ENCODE data around the gene SMARCD2. TPM values are rescaled to one million over a fixed set of nuclear protein-coding genes. Genes with fewer than 3 reads are reported as not detected.

SMARCD2 gene
- total and polyA plus RNA-seq, 2 donors (not counting 1 experiment from before 2014, with no cell fraction given), result 51.1 to 87.0 TPM

- Histone ChIP-seq H3K4me1 (ENCODE audit: control insufficient read depth, extremely low read depth, insufficient read depth, low read length) (peaks cover 17% of the 10 kb centered on the region), H3K27ac (ENCODE audit: insufficient read depth, low read length) (peak overlapping the region; percentile 6), H3K9me3 (ENCODE audit: control insufficient read depth, insufficient read depth, low read depth, low read length) (no peaks in the 10 kb centered on the region), H3K9ac (ENCODE audit: insufficient read depth, low read length) (no peak overlapping the region), H3K4me2 (ENCODE audit: extremely low read depth, insufficient read depth, low read length) (peak overlapping the region; percentile 58), H4K20me1 (ENCODE audit: control insufficient read depth, extremely low read depth, insufficient read depth, low read length) (no peaks in the 10 kb centered on the region), H2AFZ (ENCODE audit: low read length) (no peak overlapping the region), H3K36me3 (ENCODE audit: control insufficient read depth, insufficient read depth, low read length) (peaks cover 13% of the 10 kb centered on the region), H3K27me3 (ENCODE audit: control insufficient read depth, insufficient read depth, low read length) (no peaks in the 10 kb centered on the region), H3K4me3 (replicated peaks in 1 of 4; ENCODE audit: control extremely low read depth in 1 of 4, insufficient read depth in 1 of 4, low read depth in 3 of 4, low read length in 4 of 4) (peak overlapping the region in 3 of 4 experiments; percentile 15 to 40 (median 32)), H3K79me2 (ENCODE audit: control insufficient read depth, insufficient read depth, low read length) (peaks cover 49% of the 10 kb centered on the region)
- DNase-seq (ENCODE audit: low read depth in 2 of 2), result peak in 1 of 2 donors; percentile 96
- TF ChIP-seq EZH2 (IDR thresholded peaks at IDR 0.05; ENCODE audit: low read length, missing control alignments) (no peak), CTCF (conservative IDR thresholded peaks at IDR 0.05 in 1 of 2, IDR thresholded peaks at IDR 0.05 in 1 of 2; ENCODE audit: low read depth in 1 of 2, low read length in 2 of 2) (no peak)
These were observed 3.8 kb downstream of the SMARCD2 start for GRCh38 chr17:63838631-63839171.

GRCh38 chr17:63837962-63838600 lies 4.4 kb downstream of the SMARCD2 start:
- H3K27ac ChIP-seq (ENCODE audit: insufficient read depth, low read length), result peak overlapping the region; percentile 6

More at GRCh38 chr17:63837962-63838600, 4.4 kb downstream of the SMARCD2 start:
- H3K4me2 ChIP-seq (ENCODE audit: extremely low read depth, insufficient read depth, low read length), result peak overlapping the region; percentile 58
- H3K9ac ChIP-seq (ENCODE audit: insufficient read depth, low read length), result no peak overlapping the region
- H3K4me3 ChIP-seq (replicated peaks in 1 of 4; ENCODE audit: control extremely low read depth in 1 of 4, insufficient read depth in 1 of 4, low read depth in 3 of 4, low read length in 4 of 4), result peak overlapping the region in 1 of 4 experiments; percentile 13
- H3K36me3 ChIP-seq (ENCODE audit: control insufficient read depth, insufficient read depth, low read length), result peaks cover 18% of the 10 kb centered on the region
- no peak for DNase-seq (ENCODE audit: low read depth in 2 of 2)
- peaks cover 49% of the 10 kb centered on the region for H3K79me2 ChIP-seq (ENCODE audit: control insufficient read depth, insufficient read depth, low read length)
- no peaks in the 10 kb centered on the region for H3K9me3 ChIP-seq (ENCODE audit: control insufficient read depth, insufficient read depth, low read depth, low read length)
- no peaks in the 10 kb centered on the region for H4K20me1 ChIP-seq (ENCODE audit: control insufficient read depth, extremely low read depth, insufficient read depth, low read length)
- H3K4me1 ChIP-seq (ENCODE audit: control insufficient read depth, extremely low read depth, insufficient read depth, low read length), result peaks cover 17% of the 10 kb centered on the region
- H3K27me3 ChIP-seq (ENCODE audit: control insufficient read depth, insufficient read depth, low read length), result no peaks in the 10 kb centered on the region
- no peak for TF ChIP-seq CTCF (conservative IDR thresholded peaks at IDR 0.05 in 1 of 2, IDR thresholded peaks at IDR 0.05 in 1 of 2; ENCODE audit: low read depth in 1 of 2, low read length in 2 of 2)
- TF ChIP-seq EZH2 (IDR thresholded peaks at IDR 0.05; ENCODE audit: low read length, missing control alignments), result no peak
- no peak overlapping the region for H2AFZ ChIP-seq (ENCODE audit: low read length)
